GM18858 (cell line): ENCODE results near the gene ABCB6.

Experiments used
- ATAC-seq: cut with Tn5 transposase; IDR thresholded peaks from one replicate; pipeline ENCODE4 v1.9.1; 2021; ENCODE audit not compliant: unreplicated experiment

ABCB6 gene

GRCh38 chr2:219171231-219171651 is 47.5 kb downstream of the ABCB6 start:
- no peak for ATAC-seq

- no peak for ATAC-seq
Measured at GRCh38 chr2:219169930-219170654, 48.7 kb downstream of the ABCB6 start, which contains the start of gene SLC23A3. SLC23A3 (minus strand) TSS chr2:219170029; CDS start chr2:219169984, 45 bp downstream.

GRCh38 chr2:219168932-219169331 is 49.8 kb downstream of the ABCB6 start:
- no peak for ATAC-seq

GRCh38 chr2:219168526-219168925 is 50.2 kb downstream of the ABCB6 start:
- no peak for ATAC-seq

GRCh38 chr2:219167997-219168396 is 50.8 kb downstream of the ABCB6 start:
- ATAC-seq: no peak

GRCh38 chr2:219165058-219165911 is 53.5 kb downstream of the ABCB6 start:
- no peak for ATAC-seq

- ATAC-seq: no peak
Measured at GRCh38 chr2:219163156-219163555, 55.6 kb downstream of the ABCB6 start.

GRCh38 chr2:219161097-219161496 is 57.7 kb downstream of the ABCB6 start:
- ATAC-seq: no peak

- ATAC-seq: peak; percentile 77
Measured at GRCh38 chr2:219160186-219161017, 58.4 kb downstream of the ABCB6 start, which contains the start of gene NHEJ1. NHEJ1 (minus strand) TSS chr2:219160815; CDS start chr2:219158362, 2,453 bp downstream.
